ENCODE measurements around the gene ADGRA3.

DNA sequence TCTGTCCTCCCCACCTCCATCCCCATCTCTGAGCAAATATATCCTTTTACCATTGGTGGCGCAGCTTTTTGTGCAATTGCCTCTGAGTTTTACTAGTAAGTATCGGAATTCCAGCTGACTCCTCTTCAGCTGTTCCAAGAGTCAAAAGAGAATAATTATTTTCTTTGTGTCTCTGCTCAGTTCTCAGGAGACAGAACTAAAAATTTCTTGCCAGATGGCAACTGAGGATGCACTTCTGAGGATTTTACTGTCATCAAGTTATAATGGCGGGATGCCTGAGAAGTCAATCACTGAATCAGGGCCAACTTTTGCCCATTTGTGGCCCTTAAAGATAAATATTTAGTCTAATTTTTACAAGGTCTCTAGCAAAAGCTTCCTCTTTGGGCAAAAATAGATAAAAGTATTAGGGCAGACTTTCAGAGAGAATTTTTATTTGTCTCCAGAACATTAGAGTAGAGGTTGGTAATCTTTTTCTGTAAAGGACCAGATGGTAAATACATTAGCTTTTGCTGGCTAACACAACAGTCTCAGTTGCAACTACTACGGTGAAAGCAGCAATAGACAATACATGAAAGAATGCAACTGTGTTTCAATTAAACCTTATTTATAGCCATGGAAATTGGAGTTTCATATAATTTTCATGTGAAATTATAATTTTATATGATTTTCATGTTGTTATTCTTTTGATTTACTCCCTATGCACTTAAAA, 15.6 kb upstream of the ADGRA3 start:
- no peak for TF ChIP-seq TAF1 (IDR thresholded peaks at IDR 0.05; ENCODE audit: borderline replicate concordance, low read depth, low read length)
- TF ChIP-seq POLR2AphosphoS5 (IDR thresholded peaks at IDR 0.05; ENCODE audit: low read depth, low read length), result no peak
- no peak for TF ChIP-seq RXRA (IDR thresholded peaks at IDR 0.05; ENCODE audit: borderline replicate concordance, low read depth)
- TF ChIP-seq, protein P1, sequence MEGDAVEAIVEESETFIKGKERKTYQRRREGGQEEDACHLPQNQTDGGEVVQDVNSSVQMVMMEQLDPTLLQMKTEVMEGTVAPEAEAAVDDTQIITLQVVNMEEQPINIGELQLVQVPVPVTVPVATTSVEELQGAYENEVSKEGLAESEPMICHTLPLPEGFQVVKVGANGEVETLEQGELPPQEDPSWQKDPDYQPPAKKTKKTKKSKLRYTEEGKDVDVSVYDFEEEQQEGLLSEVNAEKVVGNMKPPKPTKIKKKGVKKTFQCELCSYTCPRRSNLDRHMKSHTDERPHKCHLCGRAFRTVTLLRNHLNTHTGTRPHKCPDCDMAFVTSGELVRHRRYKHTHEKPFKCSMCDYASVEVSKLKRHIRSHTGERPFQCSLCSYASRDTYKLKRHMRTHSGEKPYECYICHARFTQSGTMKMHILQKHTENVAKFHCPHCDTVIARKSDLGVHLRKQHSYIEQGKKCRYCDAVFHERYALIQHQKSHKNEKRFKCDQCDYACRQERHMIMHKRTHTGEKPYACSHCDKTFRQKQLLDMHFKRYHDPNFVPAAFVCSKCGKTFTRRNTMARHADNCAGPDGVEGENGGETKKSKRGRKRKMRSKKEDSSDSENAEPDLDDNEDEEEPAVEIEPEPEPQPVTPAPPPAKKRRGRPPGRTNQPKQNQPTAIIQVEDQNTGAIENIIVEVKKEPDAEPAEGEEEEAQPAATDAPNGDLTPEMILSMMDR (IDR thresholded peaks at IDR 0.05), result no peak
- no peak for TF ChIP-seq TCF12 (IDR thresholded peaks at IDR 0.05)
- TF ChIP-seq, protein P2, sequence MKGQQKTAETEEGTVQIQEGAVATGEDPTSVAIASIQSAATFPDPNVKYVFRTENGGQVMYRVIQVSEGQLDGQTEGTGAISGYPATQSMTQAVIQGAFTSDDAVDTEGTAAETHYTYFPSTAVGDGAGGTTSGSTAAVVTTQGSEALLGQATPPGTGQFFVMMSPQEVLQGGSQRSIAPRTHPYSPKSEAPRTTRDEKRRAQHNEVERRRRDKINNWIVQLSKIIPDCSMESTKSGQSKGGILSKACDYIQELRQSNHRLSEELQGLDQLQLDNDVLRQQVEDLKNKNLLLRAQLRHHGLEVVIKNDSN (IDR thresholded peaks at IDR 0.05; ENCODE audit: borderline replicate concordance, low read depth), result no peak
- no peak for TF ChIP-seq FOXJ3 (CRISPR knock-in tag; IDR thresholded peaks at IDR 0.05)
